Gastrocnemius medialis (tissue), 4 donors: Measurements from ENCODE around the gene CPLANE1.

Experiments
- CTCF ChIP-seq, 5 experiments: fragments of 450-650 bp in 3 of 5; fragments of 200-600 bp in 2 of 5; sonication (generic) in 2 of 5; IDR thresholded peaks in 4 of 5; conservative IDR thresholded peaks in 1 of 5; 1 replicate in 4 of 5; 2 replicates in 1 of 5; pipeline ENCODE4 v1.5.1; 2016 to 2019; ENCODE audit warnings: antibody characterized with exemption in 5 of 5, mild to moderate bottlenecking in 3 of 5, moderate library complexity in 3 of 5
- POLR2A ChIP-seq, 2 donors: fragments of 450-650 bp; IDR thresholded peaks; one replicate each; pipeline ENCODE4 v1.6.1; 2017; ENCODE audit warnings: antibody characterized with exemption in 2 of 2, mild to moderate bottlenecking in 2 of 2, moderate library complexity in 2 of 2

GRCh38 chr5:37086466-37087173, 162.6 kb downstream of the CPLANE1 start:
- TF ChIP-seq CTCF (IDR thresholded peaks at IDR 0.05 in 4 of 5, conservative IDR thresholded peaks at IDR 0.05 in 1 of 5) (no peak), POLR2A (IDR thresholded peaks at IDR 0.05) (no peak)
